HL-60 (cell line): Measurements from ENCODE around the gene RANBP3L.

ENCODE experiments used
- DNase-seq, 2 experiments: peaks; one replicate each; pipeline ENCODE4 v3.0.0-alpha.2; 2010 to 2020; ENCODE audit warnings: low read depth in 1 of 2, low spot score in 1 of 2
- H3K27ac ChIP-seq: fragments of 250-450 bp; sonication (Bioruptor Pico); replicated peaks from 2 replicates; pipeline ENCODE4 v1.5.1; 2020; ENCODE audit warnings: mild to moderate bottlenecking, moderate library complexity
- H3K27me3 ChIP-seq: fragments of 250-450 bp; sonication (Bioruptor Pico); 2 replicates; pipeline ENCODE4 v1.5.1; 2021; ENCODE audit warnings: mild to moderate bottlenecking, moderate library complexity; ENCODE audit not compliant: insufficient read depth, poor library complexity, severe bottlenecking
- H3K4me3 ChIP-seq: replicated peaks from 2 replicates; pipeline ENCODE4 v1.5.1; 2011; ENCODE audit warnings: mild to moderate bottlenecking, control low read depth, low read length; ENCODE audit not compliant: insufficient read depth
- CTCF ChIP-seq: IDR thresholded peaks from one replicate; pipeline ENCODE4 v1.5.1; 2011; ENCODE audit warnings: low read length, control low read depth, inconsistent platforms; ENCODE audit not compliant: insufficient read depth
- GABPA ChIP-seq: IDR thresholded peaks from 2 replicates; pipeline ENCODE4 v1.6.1; 2012; ENCODE audit warnings: low read depth
- POLR2AphosphoS5 ChIP-seq: IDR thresholded peaks from 2 replicates; pipeline ENCODE4 v1.6.1; 2012; ENCODE audit warnings: low read depth
- REST ChIP-seq: IDR thresholded peaks from 2 replicates; pipeline ENCODE4 v1.6.1; 2012; ENCODE audit warnings: low read depth; ENCODE audit not compliant: insufficient replicate concordance
- SPI1 ChIP-seq: IDR thresholded peaks from 2 replicates; pipeline ENCODE4 v1.6.1; 2012; ENCODE audit warnings: low read depth, mild to moderate bottlenecking, borderline replicate concordance

RANBP3L gene

GRCh38 chr5:36261186-36261585 lies 40.5 kb downstream of the RANBP3L start:
- no peaks in the 10 kb centered on the region for H3K27me3 ChIP-seq
- no peak overlapping the region for H3K27ac ChIP-seq
- H3K4me3 ChIP-seq: no peak overlapping the region
- TF ChIP-seq GABPA (no peak), REST (no peak), POLR2AphosphoS5 (no peak), SPI1 (no peak), CTCF (no peak)
- no peak for DNase-seq

GRCh38 chr5:36253575-36253974 lies 48.1 kb downstream of the RANBP3L start:
- Histone ChIP-seq H3K27ac (no peak overlapping the region), H3K27me3 (no peaks in the 10 kb centered on the region), H3K4me3 (no peak overlapping the region)
- TF ChIP-seq CTCF (no peak), SPI1 (no peak), REST (no peak), POLR2AphosphoS5 (no peak)
- no peak for DNase-seq

- DNase-seq: no peak
- Histone ChIP-seq H3K27me3 (no peaks in the 10 kb centered on the region), H3K4me3 (no peak overlapping the region)
Observed at GRCh38 chr5:36252722-36253365, 48.9 kb downstream of the RANBP3L start.

More at GRCh38 chr5:36252722-36253365, 48.9 kb downstream of the RANBP3L start:
- H3K27ac ChIP-seq: no peak overlapping the region
- no peak for TF ChIP-seq GABPA
- no peak for TF ChIP-seq SPI1
- TF ChIP-seq CTCF: no peak
- TF ChIP-seq REST: no peak
- no peak for TF ChIP-seq POLR2AphosphoS5
